ENCODE results near the gene BGLAP.
"Not testable (repeated sequence)": the region's sequence is repeated elsewhere in the genome, so short reads cannot be mapped to it uniquely, and the experiment has no call there.

The BGLAP gene

GRCh38 chr1:156241926-156242325, at the start of gene BGLAP:
Gene BGLAP (plus strand): TSS chr1:156242184. CDS start chr1:156242232, 48 bp downstream.
- no peak for DNase-seq

GRCh38 chr1:156193208-156193487, 48.8 kb upstream of the BGLAP start:
- no peak for DNase-seq

GRCh38 chr1:156193488-156194299, 48.3 kb upstream of the BGLAP start, which contains the start of gene SLC25A44:
Gene SLC25A44 (plus strand): TSS chr1:156194104. CDS start chr1:156199848, 5,744 bp downstream.
- peak; percentile 96 for DNase-seq

GRCh38 chr1:156194300-156194652, 47.7 kb upstream of the BGLAP start:
- no peak for DNase-seq

- DNase-seq = no peak
Observed at GRCh38 chr1:156195853-156196252, 46.1 kb upstream of the BGLAP start.

- DNase-seq = no peak
Observed at GRCh38 chr1:156196445-156196844, 45.5 kb upstream of the BGLAP start.

- DNase-seq = peak; percentile 54
Observed at GRCh38 chr1:156198831-156199349, 43.1 kb upstream of the BGLAP start.

GRCh38 chr1:156200044-156200443, 41.9 kb upstream of the BGLAP start:
- no peak for DNase-seq

GRCh38 chr1:156203331-156203730, 38.7 kb upstream of the BGLAP start:
- no peak for DNase-seq

- DNase-seq = no peak
Observed at GRCh38 chr1:156204686-156205085, 37.3 kb upstream of the BGLAP start.

GRCh38 chr1:156211243-156211642, 30.7 kb upstream of the BGLAP start:
- DNase-seq = no peak

GRCh38 chr1:156212130-156212529, 29.9 kb upstream of the BGLAP start:
- no peak for DNase-seq

GRCh38 chr1:156212833-156213643, 28.9 kb upstream of the BGLAP start, which contains the start of gene PMF1:
Gene PMF1 (plus strand): TSS chr1:156213007. CDS start chr1:156213016, 9 bp downstream.
- DNase-seq = peak; percentile 98

- no peak for DNase-seq
Observed at GRCh38 chr1:156213644-156213966, 28.4 kb upstream of the BGLAP start.

- DNase-seq = no peak
Observed at GRCh38 chr1:156214024-156214748, 27.8 kb upstream of the BGLAP start.

- not testable (repeated sequence) for DNase-seq
Observed at GRCh38 chr1:156216361-156217086, 25.5 kb upstream of the BGLAP start.

- no peak for DNase-seq
Observed at GRCh38 chr1:156217871-156218270, 24.1 kb upstream of the BGLAP start.

GRCh38 chr1:156220226-156220625, 21.8 kb upstream of the BGLAP start:
- no peak for DNase-seq

- DNase-seq = no peak
Observed at GRCh38 chr1:156221986-156222692, 19.8 kb upstream of the BGLAP start.

- no peak for DNase-seq
Observed at GRCh38 chr1:156225677-156226014, 16.3 kb upstream of the BGLAP start.

- no peak for DNase-seq
Observed at GRCh38 chr1:156226116-156226538, 15.9 kb upstream of the BGLAP start.

GRCh38 chr1:156226782-156227181, 15.2 kb upstream of the BGLAP start:
- no peak for DNase-seq

Measured in stimulated activated CD8-positive, alpha-beta memory T cell treated with anti-CD3 and anti-CD28 coated beads, Interleukin-4, amount 100 ng/mL, for 48 hours (primary cell).